GM18907 (cell line): ENCODE data around the gene PSMC1.

ENCODE experiments used
- ATAC-seq: cut with Tn5 transposase; IDR thresholded peaks from one replicate; pipeline ENCODE4 v1.9.1; 2021; ENCODE audit warnings: mild to moderate bottlenecking, moderate library complexity; ENCODE audit not compliant: unreplicated experiment

The PSMC1 gene

DNA sequence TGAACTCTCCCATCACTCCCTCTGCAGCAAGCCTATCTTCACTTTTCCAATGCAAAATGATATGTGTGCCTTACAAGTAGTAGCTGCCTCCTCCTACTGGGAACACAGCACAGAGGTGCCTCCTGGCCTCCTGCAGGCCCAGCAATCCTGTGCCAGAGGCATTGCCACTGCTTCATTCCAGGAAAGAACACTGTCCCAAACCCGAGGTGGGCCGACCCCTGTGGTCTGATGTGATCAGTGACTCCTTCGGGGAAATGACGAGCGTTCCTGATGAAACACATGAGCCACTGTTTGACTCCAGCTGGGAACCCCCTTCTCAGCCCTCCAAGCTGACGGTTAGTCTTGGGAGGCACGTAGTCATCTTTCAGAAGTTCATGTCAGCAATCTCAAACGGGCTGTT lies 19.5 kb downstream of the PSMC1 start:
- ATAC-seq: no peak

DNA sequence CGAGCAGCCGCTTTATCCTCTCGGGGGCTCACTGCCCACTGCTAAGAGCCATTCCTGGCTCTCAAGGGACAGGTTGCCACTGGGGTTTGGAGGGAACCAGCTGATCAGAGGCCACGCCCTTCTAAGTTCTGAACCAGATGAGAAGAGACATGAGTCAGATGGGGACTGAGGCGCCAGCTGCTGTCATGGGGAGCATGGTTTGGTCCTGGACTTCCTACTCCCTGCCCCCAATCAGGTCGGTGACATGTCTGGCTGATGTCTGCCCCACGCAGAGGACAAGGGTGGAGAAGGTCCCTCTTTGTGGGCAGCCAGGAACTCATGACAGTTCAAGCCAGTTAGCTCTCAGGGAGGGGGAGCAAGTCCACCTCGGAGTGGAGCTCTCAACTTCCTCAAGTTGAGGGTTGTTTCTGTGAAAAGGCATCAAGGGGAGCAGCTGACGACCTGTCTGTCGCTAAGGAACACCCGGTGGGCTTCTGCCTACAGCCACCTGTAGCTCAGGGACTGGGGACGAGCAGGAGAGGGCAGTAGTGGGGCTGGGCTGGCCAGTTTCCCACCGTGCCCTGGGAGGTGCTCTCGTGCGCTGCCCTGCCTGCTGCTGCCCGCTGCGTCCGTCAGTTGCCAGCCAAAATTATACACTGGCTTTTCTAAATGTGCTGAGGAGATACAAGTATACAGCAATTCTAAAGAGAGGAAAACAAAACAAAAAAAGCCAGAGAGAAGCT lies 20.5 kb downstream of the PSMC1 start:
- no peak for ATAC-seq

DNA sequence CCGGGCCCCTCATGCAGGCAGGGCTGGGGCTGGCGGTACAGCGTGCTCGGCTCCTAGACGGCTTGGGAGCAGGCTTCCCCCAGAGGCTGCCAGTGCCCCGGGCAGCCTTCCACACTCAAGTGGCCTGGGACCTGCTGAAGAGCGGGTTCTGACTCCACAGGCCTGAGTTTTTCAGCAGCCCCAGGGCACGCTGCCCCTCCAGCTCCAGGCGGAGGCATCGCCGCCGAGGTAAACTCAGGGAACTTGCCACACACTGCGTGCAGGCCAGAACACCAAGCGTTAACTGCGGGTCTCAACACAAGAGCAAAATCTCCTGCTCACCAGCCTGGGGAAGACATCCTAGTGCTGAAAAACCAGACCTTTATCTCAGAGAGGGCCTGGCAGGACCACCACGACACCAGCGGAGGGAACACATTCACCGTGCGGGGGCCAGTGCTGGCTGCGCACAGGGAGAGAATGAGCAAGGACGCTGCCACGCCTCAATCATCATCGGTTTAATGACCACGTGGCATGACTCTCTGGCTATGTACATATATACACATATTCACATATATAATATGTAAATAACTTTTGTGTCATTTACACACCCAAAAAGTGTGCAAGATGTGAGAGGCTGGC lies 21.3 kb downstream of the PSMC1 start:
- ATAC-seq: no peak

DNA sequence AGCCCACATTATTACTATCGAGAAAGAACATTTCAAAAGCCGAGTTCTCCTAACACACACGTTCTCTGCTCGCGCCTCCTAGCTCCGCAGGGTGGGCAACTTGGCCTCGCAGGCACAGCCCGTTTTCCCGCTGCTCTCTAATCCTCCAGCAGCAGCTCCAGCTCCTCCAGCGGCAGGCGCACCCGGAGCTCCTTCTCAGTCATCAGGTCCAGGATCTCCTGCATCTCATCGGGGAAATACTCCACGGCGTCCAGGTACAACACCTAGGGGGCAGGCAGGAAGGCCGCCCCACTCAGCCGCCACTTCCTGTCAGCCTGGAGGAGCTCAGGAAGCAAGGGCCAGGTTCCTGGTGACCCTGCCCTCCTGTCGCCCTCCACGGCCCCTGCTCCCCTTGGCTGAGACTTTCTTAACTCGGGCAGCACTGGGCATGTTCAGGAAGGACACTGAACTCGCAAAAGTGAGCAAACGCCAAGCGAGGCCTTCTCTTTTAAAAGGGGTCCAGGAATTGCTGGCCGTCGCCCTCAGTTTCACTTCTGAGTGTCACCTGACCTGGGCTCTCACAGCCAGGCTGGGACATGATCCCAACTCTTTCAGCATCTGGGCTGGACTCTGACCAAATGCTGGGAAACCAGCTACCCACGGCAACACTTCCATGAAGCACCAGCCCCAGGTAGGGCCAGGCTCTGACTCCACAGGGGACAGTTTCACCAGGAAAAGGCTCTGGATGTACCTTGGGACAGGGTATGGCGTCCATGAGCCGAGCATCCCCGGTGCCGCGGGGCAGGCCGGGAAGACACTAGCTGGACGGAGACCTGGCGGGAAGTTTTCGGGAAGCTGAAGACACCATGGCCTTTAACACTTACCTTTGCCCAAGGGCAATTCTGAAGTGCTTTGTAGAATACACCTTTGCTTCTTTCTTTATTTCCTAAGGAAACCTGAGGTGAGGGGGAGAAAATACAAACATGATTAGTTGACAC lies 22.1 kb downstream of the PSMC1 start:
- ATAC-seq: no peak

DNA sequence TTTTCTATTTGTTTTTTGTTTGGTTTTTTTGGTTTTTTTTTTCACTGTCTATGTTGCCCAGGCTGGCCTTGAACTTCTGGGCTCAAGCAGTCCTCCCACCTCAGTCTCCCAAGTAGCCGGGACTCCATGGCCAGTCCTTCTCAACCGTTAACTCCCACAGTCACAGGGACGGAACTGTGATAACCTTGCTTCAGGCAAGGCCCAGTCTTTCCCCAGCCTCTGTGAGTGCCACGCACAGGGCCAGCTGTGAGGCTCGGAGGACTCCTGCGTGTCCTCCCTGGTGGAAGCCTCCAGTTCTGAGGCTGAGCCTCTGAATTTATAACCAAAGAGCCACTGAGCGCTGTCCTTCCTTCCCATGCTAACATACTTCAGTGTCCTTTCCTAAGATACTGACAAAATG lies 23.7 kb downstream of the PSMC1 start:
- ATAC-seq: no peak

DNA sequence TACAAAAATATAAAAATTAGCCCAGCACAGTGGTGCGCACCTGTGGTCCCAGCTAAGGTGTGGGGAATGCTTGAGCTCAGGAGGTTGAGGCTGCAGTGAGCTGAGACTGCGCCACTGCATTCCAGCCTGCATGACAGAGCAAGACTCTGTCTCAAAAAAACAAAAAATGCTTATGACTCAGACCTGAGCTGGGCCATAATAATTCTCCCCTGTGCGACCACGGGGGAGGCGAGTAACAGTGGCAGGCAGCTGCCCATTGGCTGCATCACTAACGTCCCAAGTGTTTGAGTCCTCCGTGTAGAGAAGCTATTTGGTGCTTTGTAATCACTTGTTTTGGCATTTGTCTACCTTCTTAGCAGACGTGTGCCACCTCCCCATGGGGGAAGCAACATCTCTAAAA lies 24.9 kb downstream of the PSMC1 start:
- no peak for ATAC-seq

DNA sequence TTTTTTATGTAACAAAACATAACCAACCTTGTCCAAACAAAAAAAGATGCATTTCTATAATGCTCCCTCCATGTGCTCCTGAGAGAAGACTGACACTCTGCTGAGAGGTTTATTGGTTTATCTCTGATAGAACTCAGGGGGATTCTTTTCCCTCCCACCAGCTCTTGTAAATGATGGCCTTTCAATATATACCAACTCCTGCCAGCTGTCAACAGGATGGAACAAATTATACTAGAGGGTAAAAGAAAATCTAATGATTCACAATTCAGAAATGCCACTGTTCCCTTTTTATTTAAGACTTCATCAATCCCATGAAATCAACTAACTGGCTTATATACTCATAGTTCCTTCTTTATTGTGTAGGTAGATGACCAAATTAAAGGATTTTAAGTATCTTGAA lies 25.4 kb downstream of the PSMC1 start:
- ATAC-seq: no peak

DNA sequence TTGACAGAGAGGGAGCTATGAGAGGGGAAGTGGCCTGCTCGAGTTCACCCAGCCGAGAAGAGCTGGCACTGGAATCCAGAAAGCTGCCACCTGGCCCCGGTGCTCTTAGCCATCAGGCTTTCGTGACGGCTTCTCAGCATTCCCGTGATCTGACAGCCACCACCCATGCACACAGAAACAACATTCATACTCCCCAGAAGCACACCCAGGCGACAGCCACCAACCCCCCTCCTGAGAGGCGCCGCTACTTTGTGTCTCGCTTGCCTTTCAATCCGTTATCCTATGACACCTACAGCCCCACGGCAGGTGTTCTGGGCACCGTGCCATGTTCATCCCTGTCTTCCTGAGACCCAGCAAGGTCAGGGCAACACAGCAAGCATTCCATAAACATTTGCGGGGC lies 31.4 kb downstream of the PSMC1 start:
- ATAC-seq: no peak

DNA sequence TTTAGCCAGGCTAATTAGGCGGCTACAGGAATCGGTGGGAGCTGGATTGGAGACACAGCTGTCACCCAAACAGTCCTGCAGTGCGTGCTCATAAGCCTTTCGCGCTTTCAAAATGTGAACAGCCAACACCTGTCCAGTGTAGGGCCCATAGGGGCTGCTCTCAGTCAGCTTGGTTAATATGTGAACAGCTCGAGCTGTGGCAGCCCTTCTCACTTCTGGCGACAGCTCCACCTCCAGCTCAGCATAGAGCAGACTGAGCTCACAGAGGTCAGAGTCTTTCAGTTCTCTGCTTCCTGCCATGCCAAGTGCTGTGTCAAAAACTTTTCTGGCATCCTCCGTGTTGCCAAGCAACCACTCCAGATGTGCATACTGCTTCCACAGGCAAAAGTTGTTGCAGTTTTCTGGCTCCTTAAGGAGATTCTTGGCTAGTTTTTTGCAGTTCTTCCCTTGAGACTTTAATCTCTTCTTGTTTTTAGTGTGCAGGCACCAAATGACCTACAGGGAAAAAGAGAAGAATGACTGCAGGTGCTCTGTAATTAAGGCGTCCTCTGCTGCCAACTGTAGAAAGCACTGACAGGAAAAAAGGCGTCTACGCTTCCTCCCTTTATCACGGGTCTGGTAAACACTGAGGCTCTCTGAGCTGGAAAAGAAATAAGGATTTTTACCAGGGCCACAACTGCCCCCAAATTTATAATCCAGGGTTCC lies 32.5 kb downstream of the PSMC1 start:
- peak; percentile 98 for ATAC-seq

DNA sequence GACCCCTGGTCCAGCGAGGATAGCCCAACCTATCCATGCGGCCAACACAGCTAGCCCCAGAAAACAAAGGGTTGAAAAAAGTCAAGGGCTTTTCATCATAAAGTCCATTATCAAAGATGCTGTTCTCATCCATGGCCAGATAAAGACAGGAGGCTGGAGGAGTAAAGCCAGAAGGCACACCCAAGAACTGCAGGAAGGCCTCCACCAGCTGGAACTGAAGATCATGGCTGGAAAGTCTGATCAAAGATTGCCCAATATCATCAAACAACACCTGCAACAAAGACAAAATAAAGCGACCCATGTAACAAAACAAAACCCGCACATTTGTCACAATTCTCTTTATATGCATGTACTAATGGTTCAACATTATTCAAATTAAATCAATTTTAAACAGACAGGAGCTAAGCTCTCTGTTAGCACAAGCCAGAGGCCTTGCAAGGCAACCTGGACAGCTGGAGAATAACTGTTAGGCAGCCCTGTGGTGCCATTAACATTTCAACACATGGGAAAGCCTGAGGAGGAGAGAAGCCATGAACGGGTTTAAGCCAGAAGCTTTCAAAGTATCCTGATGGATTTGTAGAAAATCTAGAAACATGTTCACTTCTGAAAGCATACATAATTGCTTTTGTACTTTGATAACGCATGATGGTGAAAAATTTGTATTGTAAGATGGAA lies 34.1 kb downstream of the PSMC1 start:
- no peak for ATAC-seq

DNA sequence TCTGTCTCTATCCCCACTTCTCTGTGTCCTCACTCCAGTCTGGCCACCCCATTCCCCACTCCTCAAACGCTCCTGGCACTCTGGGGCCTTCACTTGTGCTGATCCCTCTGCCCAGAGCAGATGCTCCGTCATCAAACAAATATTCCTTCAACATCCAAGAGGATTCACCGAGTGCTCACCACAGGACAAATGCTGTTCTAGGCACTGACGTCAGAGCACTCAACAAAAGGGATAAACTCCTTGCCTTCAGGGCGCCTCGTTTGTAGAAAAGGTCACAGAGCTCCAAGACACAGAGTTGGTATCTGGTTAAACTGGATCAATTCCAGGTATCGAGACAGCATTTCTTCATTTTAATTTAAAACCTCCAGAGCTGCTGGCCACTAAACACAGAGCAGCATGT lies 35.3 kb downstream of the PSMC1 start:
- no peak for ATAC-seq

DNA sequence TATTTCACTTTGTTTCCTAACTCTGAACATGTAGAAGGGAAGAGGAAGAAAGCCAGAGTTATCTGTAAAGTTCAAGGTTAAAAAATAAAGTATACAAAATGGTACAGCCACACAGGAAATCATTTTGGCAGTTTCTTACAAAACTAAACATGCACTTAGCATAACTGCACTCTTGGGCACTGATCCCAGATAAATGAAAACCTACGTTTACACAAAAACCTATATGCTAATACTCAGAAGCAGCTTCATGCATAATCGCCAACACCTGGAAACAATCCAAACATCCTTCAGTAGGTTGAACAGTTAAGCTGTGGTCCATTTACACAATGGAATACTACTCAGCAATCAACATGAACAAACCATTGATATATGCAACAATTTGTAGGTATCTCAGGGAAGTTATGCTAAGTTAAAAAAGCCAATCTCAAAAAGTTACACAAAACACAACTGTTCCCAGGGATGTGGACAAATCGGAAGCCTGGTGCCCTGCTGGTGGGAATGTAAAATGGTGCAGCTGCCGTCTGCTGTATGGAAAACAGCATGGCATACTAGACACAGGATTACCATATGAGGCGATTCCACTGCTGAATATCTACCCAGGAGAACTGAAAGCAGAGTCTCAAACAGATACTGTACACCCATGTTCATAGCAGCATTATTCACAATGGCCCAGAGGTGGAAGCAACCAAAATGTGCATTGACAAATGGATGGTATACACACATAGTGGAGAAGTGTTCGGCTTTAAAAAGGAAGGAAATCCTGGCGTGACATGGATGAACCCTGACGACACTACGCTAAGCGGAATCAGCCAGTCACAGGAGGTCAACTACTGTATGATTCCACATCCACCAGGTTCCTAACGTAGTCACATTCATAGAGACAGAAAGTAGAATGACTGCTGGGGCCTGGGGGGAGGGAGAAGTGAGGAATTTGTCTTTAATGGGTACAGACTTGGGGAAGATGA lies 37.7 kb downstream of the PSMC1 start:
- no peak for ATAC-seq

DNA sequence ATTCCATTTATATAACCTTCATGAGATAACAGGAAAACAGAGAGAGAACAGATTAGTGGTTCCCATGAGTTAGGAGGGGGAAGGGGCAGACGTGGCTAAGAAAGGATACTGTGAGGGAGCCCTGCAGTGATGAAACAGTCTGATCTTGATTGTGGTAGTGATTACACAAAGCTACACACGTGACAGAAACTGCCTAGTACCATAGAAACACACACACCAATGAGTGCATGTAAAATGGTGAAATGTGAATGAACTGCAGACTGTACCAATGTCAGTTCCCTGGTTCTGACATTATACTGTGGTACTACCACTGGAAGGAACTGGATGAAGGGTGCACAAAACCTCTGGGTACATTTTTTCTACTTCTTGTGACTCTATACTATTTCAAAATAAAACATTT lies 38.5 kb downstream of the PSMC1 start:
- ATAC-seq: no peak

DNA sequence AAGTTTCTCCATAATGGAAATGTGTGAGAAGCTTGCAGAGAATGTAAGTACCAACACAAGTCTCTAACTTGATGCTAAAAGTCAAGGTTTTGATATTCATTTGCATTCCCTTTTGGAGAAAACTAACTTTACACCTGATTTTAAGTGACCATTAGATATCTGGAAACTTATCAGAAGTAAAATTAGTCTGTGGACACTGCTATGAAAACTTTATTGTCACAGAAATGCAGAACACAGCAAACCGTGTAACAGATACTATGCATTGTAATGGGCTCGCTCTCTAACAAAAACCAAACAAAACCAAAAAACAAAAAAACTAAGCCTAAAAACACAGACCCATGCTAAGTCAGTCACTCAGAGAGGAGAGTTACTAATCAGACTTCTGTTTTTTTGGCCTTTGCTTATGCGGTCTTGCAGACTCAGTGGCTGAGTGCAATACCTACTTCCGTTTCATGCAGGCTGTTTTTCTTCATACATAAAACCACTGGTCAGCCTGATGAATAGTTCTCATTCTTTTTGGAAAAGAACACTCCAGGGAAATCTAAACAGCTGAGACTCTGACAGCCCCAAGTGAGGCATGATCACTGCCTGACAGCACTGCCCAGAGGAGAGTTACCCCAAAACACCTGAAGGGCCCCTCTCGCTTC lies 39.6 kb downstream of the PSMC1 start:
- no peak for ATAC-seq

DNA sequence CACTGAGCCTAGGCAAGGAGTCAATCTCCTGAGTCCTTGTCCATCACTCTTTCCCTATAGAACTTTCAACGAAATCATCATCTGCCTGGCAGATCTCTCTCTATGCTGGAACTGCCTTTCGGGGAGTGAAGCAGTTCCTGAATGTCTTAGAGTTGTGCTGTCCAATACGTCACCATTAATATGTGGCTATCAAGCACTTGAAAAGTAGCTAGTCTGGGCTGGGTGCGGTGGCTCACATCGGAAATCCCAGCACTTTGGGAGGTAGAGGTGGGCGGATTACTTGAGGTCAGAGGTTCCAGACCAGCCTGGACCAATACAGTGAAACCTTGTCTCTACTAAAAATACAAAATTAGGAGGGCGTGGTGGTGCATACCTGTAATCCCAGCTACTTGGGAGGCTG lies 40.3 kb downstream of the PSMC1 start:
- no peak for ATAC-seq

DNA sequence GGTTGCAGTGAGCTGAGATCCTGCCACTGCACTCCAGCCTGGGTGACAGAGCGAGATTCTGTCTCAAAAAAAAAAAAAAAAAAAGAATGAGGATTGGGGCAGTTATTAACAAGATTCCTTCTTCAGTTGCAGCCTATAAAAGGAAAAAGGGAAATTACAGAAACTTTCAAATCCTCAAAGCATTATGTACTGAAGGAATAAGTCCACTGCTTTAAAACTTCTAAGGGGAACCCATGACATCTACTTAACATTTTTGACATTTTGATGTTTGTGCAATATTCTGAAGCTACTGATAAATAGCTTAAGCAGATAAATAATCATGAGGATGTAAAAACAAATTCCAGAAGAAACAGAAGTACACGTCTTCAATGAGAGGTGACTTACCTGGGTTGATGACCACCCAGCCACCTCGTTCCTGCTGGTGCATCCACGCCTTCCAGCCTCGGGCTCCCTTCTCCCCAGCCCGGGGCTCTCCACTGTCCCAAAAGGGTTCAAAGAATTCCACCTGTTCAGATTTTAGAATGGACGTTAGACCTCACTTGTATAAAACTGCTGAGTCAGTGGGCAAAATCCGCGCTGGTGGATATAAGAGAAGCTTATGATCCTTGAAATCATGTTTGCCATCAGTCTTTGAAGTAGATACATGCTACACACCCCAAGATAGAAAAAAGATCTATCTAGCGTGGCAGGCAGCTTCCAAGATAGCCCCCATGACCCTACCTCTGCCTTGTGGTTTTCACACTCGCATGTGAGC lies 41.7 kb downstream of the PSMC1 start:
- ATAC-seq: no peak

DNA sequence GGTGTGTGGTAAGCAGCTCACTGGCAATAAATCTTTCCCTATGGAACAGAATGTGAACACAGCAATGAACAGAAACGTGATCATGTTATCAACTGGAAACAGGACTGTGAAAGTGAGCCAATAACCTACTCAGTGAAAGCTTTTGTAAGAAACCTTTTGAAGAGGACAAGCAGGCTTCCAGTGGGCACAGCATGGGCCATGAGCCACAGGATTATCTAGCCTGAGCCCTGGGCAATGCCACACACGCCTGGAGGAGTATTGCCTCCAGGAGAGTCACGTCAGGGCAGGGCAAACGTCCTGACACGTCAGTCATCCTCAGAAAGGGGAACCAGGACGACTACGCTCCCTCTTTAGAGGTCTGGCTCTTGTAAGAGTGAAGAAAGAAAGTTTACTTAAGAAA lies 43.1 kb downstream of the PSMC1 start:
- no peak for ATAC-seq

DNA sequence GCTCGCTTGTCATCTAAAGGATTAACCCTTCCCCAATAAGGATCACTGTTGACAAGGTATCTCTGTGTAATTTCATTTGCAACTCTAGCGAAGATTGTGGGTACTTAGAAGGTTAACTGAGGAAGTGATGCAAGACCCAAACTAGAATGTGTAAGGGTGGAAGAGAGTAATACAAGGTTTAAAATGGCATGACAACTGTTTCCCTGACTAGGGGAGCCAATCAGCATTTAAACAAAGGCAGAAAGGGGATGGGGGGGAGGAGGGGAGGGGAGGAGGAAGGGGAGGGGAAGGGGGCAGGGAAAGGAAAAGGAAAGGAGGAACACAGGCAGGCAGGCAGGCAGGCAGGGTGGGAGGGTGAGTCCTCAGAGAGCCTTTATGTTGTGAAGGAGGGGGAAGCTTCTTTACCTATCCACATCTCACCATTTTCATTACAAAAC lies 44.3 kb downstream of the PSMC1 start:
- no peak for ATAC-seq
